ENCODE results near the gene ATF2. TPM values are rescaled to one million over a fixed set of nuclear protein-coding genes. Genes with fewer than 3 reads are reported as not detected.
A peak's percentile ranks its signal among the peaks of the same experiment; 100 is the strongest.

ATF2 gene
- polyA plus RNA-seq, 1 donor from 2014 or later = 27.8 TPM

GRCh38 chr2:175080479-175080878 lies 87.5 kb downstream of the ATF2 start:
- Mint-ChIP-seq H3K27me3 (no peaks in the 10 kb centered on the region), H3K27ac (no peak overlapping the region), H3K9me3 (peaks cover 0 to 3% (median 2%) of the 10 kb centered on the region in 3 donors), H3K4me1 (no peaks in the 10 kb centered on the region), H3K4me3 (no peak overlapping the region), H3K36me3 (peaks cover 19% of the 10 kb centered on the region)

- peaks cover 20% of the 10 kb centered on the region for H3K36me3 Mint-ChIP-seq
- H3K4me3 Mint-ChIP-seq = no peak overlapping the region
- no peak overlapping the region for H3K27ac Mint-ChIP-seq
- no peaks in the 10 kb centered on the region for H3K4me1 Mint-ChIP-seq
- no peaks in the 10 kb centered on the region for H3K27me3 Mint-ChIP-seq
- no peaks in the 10 kb centered on the region for H3K9me3 Mint-ChIP-seq
These were observed 91.7 kb downstream of the ATF2 start for GRCh38 chr2:175076272-175076671.

GRCh38 chr2:175074478-175074877 lies 93.5 kb downstream of the ATF2 start:
- Mint-ChIP-seq H3K4me1 (no peaks in the 10 kb centered on the region), H3K4me3 (no peak overlapping the region), H3K9me3 (no peaks in the 10 kb centered on the region), H3K36me3 (peaks cover 19% of the 10 kb centered on the region), H3K27me3 (no peaks in the 10 kb centered on the region), H3K27ac (no peak overlapping the region)

GRCh38 chr2:175068534-175068933 lies 99.5 kb downstream of the ATF2 start:
- Mint-ChIP-seq H3K9me3 (no peaks in the 10 kb centered on the region), H3K36me3 (peaks cover 22% of the 10 kb centered on the region), H3K4me3 (no peak overlapping the region), H3K4me1 (peaks cover 0 to 3% (median 0%) of the 10 kb centered on the region in 3 donors), H3K27ac (no peak overlapping the region), H3K27me3 (no peaks in the 10 kb centered on the region)

- no peak overlapping the region for H3K27ac Mint-ChIP-seq
- H3K4me1 Mint-ChIP-seq = peaks cover 0 to 3% (median 0%) of the 10 kb centered on the region in 3 donors
- no peaks in the 10 kb centered on the region for H3K9me3 Mint-ChIP-seq
- peaks cover 17% of the 10 kb centered on the region for H3K36me3 Mint-ChIP-seq
- no peaks in the 10 kb centered on the region for H3K27me3 Mint-ChIP-seq
- H3K4me3 Mint-ChIP-seq = no peak overlapping the region
These were observed 101.6 kb downstream of the ATF2 start for GRCh38 chr2:175066411-175066810.

GRCh38 chr2:175064797-175065196 lies 103.2 kb downstream of the ATF2 start:
- no peaks in the 10 kb centered on the region for H3K9me3 Mint-ChIP-seq
- H3K36me3 Mint-ChIP-seq = peaks cover 12% of the 10 kb centered on the region
- H3K4me3 Mint-ChIP-seq = no peak overlapping the region
- peaks cover 0 to 3% (median 0%) of the 10 kb centered on the region in 3 donors for H3K4me1 Mint-ChIP-seq
- H3K27me3 Mint-ChIP-seq = no peaks in the 10 kb centered on the region
- no peak overlapping the region for H3K27ac Mint-ChIP-seq

GRCh38 chr2:175063741-175064140 lies 104.3 kb downstream of the ATF2 start:
- Mint-ChIP-seq H3K27ac (peak overlapping the region in 1 of 3 donors; percentile 39), H3K4me3 (no peak overlapping the region), H3K36me3 (peaks cover 10% of the 10 kb centered on the region), H3K9me3 (no peaks in the 10 kb centered on the region), H3K4me1 (peaks cover 0 to 3% (median 0%) of the 10 kb centered on the region in 3 donors), H3K27me3 (no peaks in the 10 kb centered on the region)

- peaks cover 8% of the 10 kb centered on the region for H3K36me3 Mint-ChIP-seq
- no peaks in the 10 kb centered on the region for H3K27me3 Mint-ChIP-seq
- H3K4me1 Mint-ChIP-seq = peaks cover 0 to 3% (median 0%) of the 10 kb centered on the region in 3 donors
- H3K27ac Mint-ChIP-seq = no peak overlapping the region
- H3K4me3 Mint-ChIP-seq = no peak overlapping the region
- H3K9me3 Mint-ChIP-seq = no peaks in the 10 kb centered on the region
These were observed 105.0 kb downstream of the ATF2 start for GRCh38 chr2:175062787-175063585.

GRCh38 chr2:175057078-175057685 lies 110.8 kb downstream of the ATF2 start:
- no peak overlapping the region for H3K4me3 Mint-ChIP-seq
- H3K4me1 Mint-ChIP-seq = no peaks in the 10 kb centered on the region
- no peak overlapping the region for H3K27ac Mint-ChIP-seq
- no peaks in the 10 kb centered on the region for H3K36me3 Mint-ChIP-seq
- no peaks in the 10 kb centered on the region for H3K27me3 Mint-ChIP-seq
- H3K9me3 Mint-ChIP-seq = no peaks in the 10 kb centered on the region

GRCh38 chr2:175055993-175056392 lies 112.0 kb downstream of the ATF2 start:
- Mint-ChIP-seq H3K4me3 (no peak overlapping the region), H3K36me3 (peaks cover 2% of the 10 kb centered on the region), H3K4me1 (no peaks in the 10 kb centered on the region), H3K9me3 (peaks cover 0 to 1% (median 0%) of the 10 kb centered on the region in 3 donors), H3K27ac (no peak overlapping the region), H3K27me3 (no peaks in the 10 kb centered on the region)

- Mint-ChIP-seq H3K9me3 (peaks cover 0 to 1% (median 0%) of the 10 kb centered on the region in 3 donors), H3K36me3 (peaks cover 2% of the 10 kb centered on the region), H3K4me1 (peaks cover 0 to 1% (median 0%) of the 10 kb centered on the region in 3 donors), H3K27me3 (no peaks in the 10 kb centered on the region), H3K27ac (no peak overlapping the region), H3K4me3 (no peak overlapping the region)
These were observed 113.7 kb downstream of the ATF2 start for GRCh38 chr2:175054340-175054739.

GRCh38 chr2:175049661-175050060 lies 118.3 kb downstream of the ATF2 start:
- no peaks in the 10 kb centered on the region for H3K27me3 Mint-ChIP-seq
- H3K4me3 Mint-ChIP-seq = no peak overlapping the region
- H3K27ac Mint-ChIP-seq = no peak overlapping the region
- peaks cover 3 to 10% (median 7%) of the 10 kb centered on the region in 3 donors for H3K4me1 Mint-ChIP-seq
- H3K36me3 Mint-ChIP-seq = peaks cover 7% of the 10 kb centered on the region
- peaks cover 0 to 1% (median 0%) of the 10 kb centered on the region in 3 donors for H3K9me3 Mint-ChIP-seq

GRCh38 chr2:175048275-175048674 lies 119.7 kb downstream of the ATF2 start:
- no peak overlapping the region for H3K4me3 Mint-ChIP-seq
- peaks cover 0 to 1% (median 0%) of the 10 kb centered on the region in 3 donors for H3K9me3 Mint-ChIP-seq
- H3K36me3 Mint-ChIP-seq = peaks cover 7% of the 10 kb centered on the region
- peaks cover 7 to 13% (median 11%) of the 10 kb centered on the region in 3 donors for H3K4me1 Mint-ChIP-seq
- H3K27ac Mint-ChIP-seq = no peak overlapping the region
- H3K27me3 Mint-ChIP-seq = no peaks in the 10 kb centered on the region

- Mint-ChIP-seq H3K9me3 (no peaks in the 10 kb centered on the region), H3K4me1 (peaks cover 5 to 12% (median 5%) of the 10 kb centered on the region in 3 donors), H3K27ac (peak overlapping the region in 2 of 3 donors; percentile 27 to 49), H3K27me3 (no peaks in the 10 kb centered on the region), H3K4me3 (no peak overlapping the region), H3K36me3 (peaks cover 3% of the 10 kb centered on the region)
These were observed 128.5 kb downstream of the ATF2 start for GRCh38 chr2:175039490-175039889.

- Mint-ChIP-seq H3K36me3 (peaks cover 3% of the 10 kb centered on the region), H3K4me1 (peaks cover 4 to 8% (median 5%) of the 10 kb centered on the region in 3 donors)
These were observed 129.0 kb downstream of the ATF2 start for GRCh38 chr2:175039031-175039430.

More at GRCh38 chr2:175039031-175039430, 129.0 kb downstream of the ATF2 start:
- Mint-ChIP-seq H3K27ac (no peak overlapping the region), H3K9me3 (no peaks in the 10 kb centered on the region), H3K27me3 (no peaks in the 10 kb centered on the region), H3K4me3 (no peak overlapping the region)

Data from IgD-negative memory B cell (primary cell).